WTC11 (cell line): ENCODE measurements around the gene RIOX2. TPM values are rescaled to one million over a fixed set of nuclear protein-coding genes. Genes with fewer than 3 reads are reported as not detected.

Experiments
- ATAC-seq: fragments of 200-7000 bp; cut with Tn5 transposase; 2 replicates; pipeline ENCODE4 v1.10.0; 2021; ENCODE audit warnings: mild to moderate bottlenecking, moderate library complexity
- CTCF ChIA-PET: fragments of 300-600 bp; sonication (Branson Sonifier 250); formaldehyde crosslinking; loops from one replicate; lab custom pipeline; 2021; ENCODE audit warnings: antibody characterized with exemption; lab: Charles Lee
- POLR2A ChIA-PET: fragments of 350-600 bp; sonication (Branson Sonifier 250); formaldehyde crosslinking; loops from one replicate; lab custom pipeline; 2021; ENCODE audit warnings: antibody characterized with exemption; lab: Charles Lee
- DNase-seq: peaks from one replicate; pipeline ENCODE4 v3.0.0; 2021; ENCODE audit warnings: low spot score
- H3K27ac Mint-ChIP-seq: 2 replicates; pipeline ENCODE4 v1.8.0; 2021; ENCODE audit warnings: mixed read lengths
- H3K27me3 Mint-ChIP-seq: 2 replicates; pipeline ENCODE4 v1.8.0; 2021; ENCODE audit warnings: low read depth, mild to moderate bottlenecking, moderate library complexity, mixed read lengths
- H3K36me3 Mint-ChIP-seq: 2 replicates; pipeline ENCODE4 v1.8.0; 2021; ENCODE audit warnings: mixed read lengths
- H3K4me1 Mint-ChIP-seq: 2 replicates; pipeline ENCODE4 v1.8.0; 2022; ENCODE audit warnings: mixed read lengths
- H3K4me3 Mint-ChIP-seq: 2 replicates; pipeline ENCODE4 v1.8.0; 2021; ENCODE audit warnings: mild to moderate bottlenecking, moderate library complexity, mixed read lengths
- H3K9me3 Mint-ChIP-seq: 2 replicates; pipeline ENCODE4 v1.8.0; 2021; ENCODE audit warnings: mixed read lengths
- AR ChIP-seq: fragments of 250-450 bp; sonication (Bioruptor Pico); IDR thresholded peaks from 2 replicates; pipeline ENCODE4 v1.9.0; 2021; ENCODE audit warnings: mild to moderate bottlenecking
- ATF1 ChIP-seq: sonication (generic); formaldehyde crosslinking; IDR thresholded peaks from 2 replicates; pipeline ENCODE4 v1.8.1; 2023; ENCODE audit warnings: mild to moderate bottlenecking, moderate library complexity, missing genetic modification reagents
- CBFB ChIP-seq: sonication (generic); formaldehyde crosslinking; IDR thresholded peaks from 2 replicates; pipeline ENCODE4 v1.8.1; 2022; ENCODE audit warnings: mild to moderate bottlenecking, low read depth, missing genetic modification reagents
- CREM ChIP-seq: sonication (generic); formaldehyde crosslinking; IDR thresholded peaks from 2 replicates; pipeline ENCODE4 v1.8.1; 2022; ENCODE audit warnings: mild to moderate bottlenecking, missing genetic modification reagents, moderate library complexity
- ERG ChIP-seq: fragments of 250-450 bp; sonication (Bioruptor Pico); IDR thresholded peaks from 2 replicates; pipeline ENCODE4 v1.8.0; 2021; ENCODE audit warnings: mild to moderate bottlenecking
- FOXK1 ChIP-seq: sonication (generic); formaldehyde crosslinking; IDR thresholded peaks from 2 replicates; pipeline ENCODE4 v1.8.0; 2022; ENCODE audit warnings: mild to moderate bottlenecking, moderate library complexity, missing genetic modification reagents
- GRHL2 ChIP-seq: fragments of 250-450 bp; sonication (Bioruptor Pico); IDR thresholded peaks from 2 replicates; pipeline ENCODE4 v1.8.0; 2022; ENCODE audit warnings: mild to moderate bottlenecking, moderate library complexity; ENCODE audit not compliant: insufficient replicate concordance, severe bottlenecking
- HMGXB4 ChIP-seq: sonication (generic); formaldehyde crosslinking; IDR thresholded peaks from 2 replicates; pipeline ENCODE4 v1.8.1; 2023; ENCODE audit warnings: mild to moderate bottlenecking, moderate library complexity, missing genetic modification reagents
- IRF1 ChIP-seq: sonication (generic); formaldehyde crosslinking; IDR thresholded peaks from 2 replicates; pipeline ENCODE4 v1.8.0; 2023; ENCODE audit warnings: missing genetic modification reagents
- KAT7 ChIP-seq: sonication (generic); formaldehyde crosslinking; IDR thresholded peaks from 2 replicates; pipeline ENCODE4 v1.8.1; 2023; ENCODE audit warnings: missing genetic modification reagents, mild to moderate bottlenecking, borderline replicate concordance
- MYBL2 ChIP-seq: sonication (generic); formaldehyde crosslinking; IDR thresholded peaks from 2 replicates; pipeline ENCODE4 v1.8.1; 2023; ENCODE audit warnings: mild to moderate bottlenecking, moderate library complexity, missing genetic modification reagents
- NFE2L1 ChIP-seq: sonication (generic); formaldehyde crosslinking; IDR thresholded peaks from 2 replicates; pipeline ENCODE4 v1.8.1; 2023; ENCODE audit warnings: missing genetic modification reagents
- NR2C2 ChIP-seq: sonication (generic); formaldehyde crosslinking; IDR thresholded peaks from 2 replicates; pipeline ENCODE4 v1.8.0; 2022; ENCODE audit warnings: mild to moderate bottlenecking, missing genetic modification reagents
- OVOL2 ChIP-seq: fragments of 250-450 bp; sonication (Bioruptor Pico); IDR thresholded peaks from 2 replicates; pipeline ENCODE4 v1.9.0; 2021; ENCODE audit warnings: mild to moderate bottlenecking, borderline replicate concordance
- PRDM15 ChIP-seq: sonication (generic); formaldehyde crosslinking; IDR thresholded peaks from 2 replicates; pipeline ENCODE4 v1.8.0; 2022; ENCODE audit warnings: missing genetic modification reagents
- PREB ChIP-seq: sonication (generic); formaldehyde crosslinking; IDR thresholded peaks from 2 replicates; pipeline ENCODE4 v1.8.1; 2022; ENCODE audit warnings: mild to moderate bottlenecking, missing genetic modification reagents, moderate library complexity, borderline replicate concordance
- TP53 ChIP-seq: sonication (generic); formaldehyde crosslinking; IDR thresholded peaks from 2 replicates; pipeline ENCODE4 v1.8.1; 2023; ENCODE audit warnings: mild to moderate bottlenecking, missing genetic modification reagents
- ZNF138 ChIP-seq: sonication (generic); formaldehyde crosslinking; conservative IDR thresholded peaks from 2 replicates; pipeline ENCODE4 v1.8.1; 2022; ENCODE audit warnings: mild to moderate bottlenecking, moderate library complexity, missing genetic modification reagents
- ZNF512 ChIP-seq: sonication (generic); formaldehyde crosslinking; IDR thresholded peaks from 2 replicates; pipeline ENCODE4 v1.8.1; 2022; ENCODE audit warnings: missing genetic modification reagents, borderline replicate concordance
- ZNF671 ChIP-seq: fragments of 250-450 bp; sonication (Bioruptor Pico); IDR thresholded peaks from 2 replicates; pipeline ENCODE4 v1.8.0; 2021; ENCODE audit warnings: mild to moderate bottlenecking
- total RNA-seq: library from RNA; stranded (reverse); gene quantifications from 3 replicates; pipeline ENCODE4 v1.2.3, GENCODE V29; 2021

Gene RIOX2
- total RNA-seq, 1 experiment from 2014 or later, result 11.0 TPM

- no peak for ATAC-seq
These were observed 11.7 kb downstream of the RIOX2 start for GRCh38 chr3:97960551-97960950.

GRCh38 chr3:97959872-97960271 is 12.4 kb downstream of the RIOX2 start:
- Mint-ChIP-seq H3K27ac (no peak overlapping the region), H3K4me1 (peaks cover 2% of the 10 kb centered on the region; the same call in 1 of the 2 replicates)
- TF ChIP-seq ATF1 (CRISPR knock-in tag), result no peak
- no peak for TF ChIP-seq ERG (CRISPR knock-in tag)
- no peak for TF ChIP-seq PREB
- TF ChIP-seq PRDM15 (CRISPR knock-in tag), result no peak
- TF ChIP-seq, all 79 proteins: peak for 0
- ChIA-PET POLR2A (interaction anchor here (0.6 kb wide), 2 partner anchors 9 to 677 kb away, joined by 3 to 5 read pairs; no protein-coding TSS in a partner anchor), CTCF (interaction anchor here (0.9 kb wide), 1 partner anchor 63 kb away, joined by 12 read pairs; no protein-coding TSS in a partner anchor)
- no peak for ATAC-seq
- no peaks in the 10 kb centered on the region for H3K27me3 Mint-ChIP-seq
- H3K36me3 Mint-ChIP-seq, result no peaks in the 10 kb centered on the region
- H3K4me3 Mint-ChIP-seq, result no peak overlapping the region
- no peak for DNase-seq
- H3K9me3 Mint-ChIP-seq, result no peaks in the 10 kb centered on the region

More at GRCh38 chr3:97960551-97960950, 11.7 kb downstream of the RIOX2 start:
- TF ChIP-seq IRF1 (CRISPR knock-in tag) (no peak), AR (CRISPR knock-in tag) (no peak), GRHL2 (CRISPR knock-in tag) (no peak), ZNF512 (CRISPR knock-in tag) (no peak), NFE2L1 (CRISPR knock-in tag) (no peak), OVOL2 (CRISPR knock-in tag) (no peak), FOXK1 (CRISPR knock-in tag) (no peak), TP53 (CRISPR knock-in tag) (no peak), NR2C2 (no peak), ZNF671 (CRISPR knock-in tag) (no peak), MYBL2 (no peak), CBFB (CRISPR knock-in tag) (no peak), KAT7 (no peak), HMGXB4 (no peak), ZNF138 (no peak), CREM (CRISPR knock-in tag) (no peak)
- Mint-ChIP-seq H3K27ac (no peak overlapping the region), H3K27me3 (no peaks in the 10 kb centered on the region), H3K9me3 (no peaks in the 10 kb centered on the region), H3K4me3 (no peak overlapping the region), H3K4me1 (peaks cover 2% of the 10 kb centered on the region; the same call in 1 of the 2 replicates), H3K36me3 (no peaks in the 10 kb centered on the region)
- ChIA-PET CTCF (no interaction called here), POLR2A (no interaction called here)
- DNase-seq, result no peak
